ENCODE data around the gene ABCB8.
"Not testable (repeated sequence)": the region's sequence is repeated elsewhere in the genome, so short reads cannot be mapped to it uniquely, and the experiment has no call there.

ABCB8 gene

DNA sequence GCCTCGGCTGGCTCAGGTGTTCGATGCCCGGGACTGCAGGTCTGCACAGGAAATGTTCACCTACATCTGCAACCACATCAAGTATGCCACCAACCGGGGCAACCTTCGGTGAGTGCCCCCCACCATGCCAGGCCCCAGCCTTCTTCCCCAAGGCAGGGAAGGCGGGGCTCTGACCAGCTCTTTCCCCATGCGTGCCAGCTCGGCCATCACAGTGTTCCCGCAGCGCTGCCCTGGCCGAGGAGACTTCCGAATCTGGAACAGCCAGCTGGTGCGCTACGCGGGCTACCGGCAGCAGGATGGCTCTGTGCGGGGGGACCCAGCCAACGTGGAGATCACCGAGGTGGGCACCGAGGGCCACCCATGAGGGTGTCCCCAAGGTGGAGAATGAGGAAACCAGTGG, 29.9 kb upstream of the ABCB8 start:
- no peak for DNase-seq

DNA sequence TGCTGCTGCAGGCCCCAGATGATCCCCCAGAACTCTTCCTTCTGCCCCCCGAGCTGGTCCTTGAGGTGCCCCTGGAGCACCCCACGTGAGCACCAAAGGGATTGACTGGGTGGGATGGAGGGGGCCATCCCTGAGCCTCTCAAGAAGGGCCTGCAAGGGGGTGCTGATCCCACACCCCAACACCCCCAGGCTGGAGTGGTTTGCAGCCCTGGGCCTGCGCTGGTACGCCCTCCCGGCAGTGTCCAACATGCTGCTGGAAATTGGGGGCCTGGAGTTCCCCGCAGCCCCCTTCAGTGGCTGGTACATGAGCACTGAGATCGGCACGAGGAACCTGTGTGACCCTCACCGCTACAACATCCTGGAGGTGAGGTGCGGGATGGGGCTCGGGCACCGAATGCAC, 29.2 kb upstream of the ABCB8 start:
- DNase-seq: no peak

DNA sequence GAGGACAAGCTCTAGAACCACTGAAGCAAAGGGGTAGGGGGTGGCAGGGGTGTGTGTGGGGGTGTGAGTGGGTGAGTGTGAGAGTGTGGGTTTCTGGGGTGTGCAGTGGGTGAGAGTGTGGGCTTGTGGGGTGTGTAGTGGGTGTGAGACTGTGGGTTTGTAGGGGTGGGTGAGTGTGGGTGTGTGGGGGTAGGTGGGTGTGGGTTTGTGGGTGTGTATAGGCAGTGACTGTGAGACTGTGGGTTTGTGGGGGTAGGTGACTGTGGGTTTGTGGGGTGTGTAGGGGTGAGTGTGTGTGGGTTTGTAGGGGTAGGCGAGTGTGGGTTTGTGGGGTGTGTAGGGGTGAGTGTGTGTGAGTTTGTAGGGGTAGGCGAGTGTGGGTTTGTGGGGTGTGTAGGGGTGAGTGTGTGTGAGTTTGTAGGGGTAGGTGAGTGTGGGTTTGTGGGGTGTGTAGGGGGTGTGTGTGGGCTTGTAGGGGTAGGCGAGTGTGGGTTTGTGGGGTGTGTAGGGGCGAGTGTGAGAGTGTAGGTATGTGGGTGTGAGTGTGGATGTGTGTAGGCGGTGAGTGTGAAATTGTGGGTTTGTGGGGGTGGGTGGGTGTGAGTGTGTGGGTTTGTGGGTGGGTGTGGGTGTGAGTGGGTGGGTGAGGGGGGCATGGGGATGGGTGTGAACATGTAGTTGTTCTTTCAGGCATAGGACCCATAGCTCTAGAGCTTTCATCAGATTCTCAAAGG, 28.6 kb upstream of the ABCB8 start:
- no peak for DNase-seq

DNA sequence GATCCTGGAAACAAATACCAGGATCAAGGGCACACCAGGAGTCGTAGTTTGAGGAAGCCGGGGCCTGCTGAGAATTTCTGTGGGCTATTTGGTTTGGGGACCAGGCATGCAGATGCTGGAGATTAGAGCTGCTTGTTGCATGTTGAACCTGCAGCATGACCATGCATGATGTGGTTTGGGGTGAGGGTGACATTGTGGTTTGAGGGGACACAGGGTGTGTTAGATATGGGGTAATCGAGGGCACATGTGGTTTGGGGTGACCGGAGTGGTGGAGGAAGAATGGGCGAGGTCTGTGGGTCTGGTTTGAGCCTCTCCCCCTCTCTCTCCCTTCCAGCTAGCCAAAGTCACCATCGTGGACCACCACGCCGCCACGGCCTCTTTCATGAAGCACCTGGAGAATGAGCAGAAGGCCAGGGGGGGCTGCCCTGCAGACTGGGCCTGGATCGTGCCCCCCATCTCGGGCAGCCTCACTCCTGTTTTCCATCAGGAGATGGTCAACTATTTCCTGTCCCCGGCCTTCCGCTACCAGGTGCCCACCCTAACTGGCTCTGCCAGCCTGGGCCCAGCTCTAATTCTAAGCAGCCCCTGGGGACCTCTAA, 27.3 kb upstream of the ABCB8 start:
- DNase-seq: no peak

DNA sequence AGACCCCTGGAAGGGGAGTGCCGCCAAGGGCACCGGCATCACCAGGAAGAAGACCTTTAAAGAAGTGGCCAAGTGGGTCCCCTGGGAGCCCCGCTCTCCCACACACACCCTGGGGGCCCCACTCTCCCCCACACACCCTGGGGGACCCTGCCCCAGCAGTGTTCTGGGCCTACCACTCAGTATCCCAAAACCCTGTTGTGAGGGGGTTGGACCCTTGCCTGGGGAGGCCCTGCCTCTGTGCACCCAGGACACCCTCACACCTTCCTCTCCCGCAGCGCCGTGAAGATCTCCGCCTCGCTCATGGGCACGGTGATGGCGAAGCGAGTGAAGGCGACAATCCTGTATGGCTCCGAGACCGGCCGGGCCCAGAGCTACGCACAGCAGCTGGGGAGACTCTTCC, 26.7 kb upstream of the ABCB8 start:
- DNase-seq: no peak

DNA sequence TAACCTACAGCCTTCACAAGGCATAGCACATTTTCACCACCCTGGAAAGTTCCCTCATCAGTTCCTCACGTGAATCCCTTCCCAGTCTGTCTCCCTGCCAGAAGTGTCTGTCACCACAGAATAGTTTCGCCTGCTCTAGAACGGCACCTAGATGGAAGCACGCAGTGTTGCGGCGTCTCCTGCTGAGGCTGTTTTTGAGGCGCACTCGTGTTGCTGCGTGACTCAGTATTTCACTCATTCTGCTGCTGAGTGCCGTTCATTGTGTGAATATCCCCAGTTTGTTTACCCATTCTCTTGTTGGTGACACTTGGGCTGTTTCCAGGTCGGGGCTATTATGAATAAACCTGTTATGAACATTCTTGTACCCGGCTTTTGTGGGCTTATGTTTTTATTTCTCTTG, 24.7 kb upstream of the ABCB8 start:
- DNase-seq: no peak

DNA sequence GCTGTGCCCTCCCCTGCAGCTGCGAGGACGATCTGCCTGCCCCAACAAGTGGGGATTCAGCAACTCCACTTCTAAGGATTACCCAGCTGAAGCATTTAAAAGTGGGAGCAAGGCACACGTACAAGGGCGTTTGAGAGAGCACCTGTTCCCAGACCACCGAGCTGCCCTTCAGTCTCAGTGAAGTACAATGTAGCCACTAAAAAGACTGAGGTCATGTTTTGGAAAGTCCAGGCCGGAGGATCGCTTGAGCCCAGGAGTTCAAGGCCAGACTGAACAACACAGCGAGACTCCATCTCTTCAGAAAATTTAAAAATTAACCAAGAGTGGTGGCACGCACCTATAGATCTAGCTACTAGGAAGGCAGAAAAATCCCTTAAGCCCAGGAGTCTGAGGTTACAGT, 22.7 kb upstream of the ABCB8 start:
- no peak for DNase-seq

DNA sequence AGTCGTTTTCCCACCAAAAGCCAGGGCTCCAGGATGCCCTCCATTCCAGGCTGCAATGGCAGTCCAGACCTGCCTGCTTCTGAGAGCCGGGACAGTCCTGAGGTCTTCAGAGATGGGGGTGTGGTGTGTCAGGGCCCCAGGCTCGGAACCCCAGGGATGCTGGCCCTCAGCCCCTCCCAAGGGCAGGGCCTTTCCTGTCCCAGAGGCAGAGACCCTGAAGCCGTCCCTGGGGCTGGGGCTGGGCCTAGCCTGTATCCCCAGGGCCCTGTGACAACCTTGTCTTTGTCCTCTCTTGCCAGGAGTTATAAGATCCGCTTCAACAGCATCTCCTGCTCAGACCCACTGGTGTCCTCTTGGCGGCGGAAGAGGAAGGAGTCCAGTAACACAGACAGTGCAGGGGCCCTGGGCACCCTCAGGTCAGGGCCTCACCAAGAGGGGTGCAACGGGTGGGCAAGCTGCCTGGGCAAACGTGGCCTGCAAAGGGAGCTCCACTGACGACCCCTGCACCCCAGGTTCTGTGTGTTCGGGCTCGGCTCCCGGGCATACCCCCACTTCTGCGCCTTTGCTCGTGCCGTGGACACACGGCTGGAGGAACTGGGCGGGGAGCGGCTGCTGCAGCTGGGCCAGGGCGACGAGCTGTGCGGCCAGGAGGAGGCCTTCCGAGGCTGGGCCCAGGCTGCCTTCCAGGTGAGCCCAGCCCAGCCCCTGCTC, 21.5 kb upstream of the ABCB8 start:
- no peak for DNase-seq

DNA sequence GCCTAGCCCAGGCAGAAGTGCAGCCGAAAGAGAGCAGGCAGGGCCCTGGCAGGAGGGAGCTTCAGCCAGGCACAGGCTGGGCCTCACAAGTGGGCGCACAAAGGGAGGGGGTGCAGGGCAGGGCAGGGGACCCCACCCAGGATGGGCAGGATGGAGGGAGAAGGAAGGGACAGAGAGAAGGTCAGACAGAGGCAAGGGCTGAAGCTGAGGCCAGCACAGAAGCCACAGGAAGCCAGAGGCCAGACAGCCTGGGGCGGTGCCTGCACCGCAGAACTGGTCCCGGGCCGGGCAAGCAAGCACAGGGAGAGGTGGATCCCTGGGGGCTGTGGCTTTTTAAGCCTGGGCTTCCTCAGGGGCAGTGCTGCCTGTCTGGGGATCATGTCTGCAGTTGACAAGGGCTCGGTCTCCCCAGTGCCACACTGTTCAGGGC, 20.8 kb upstream of the ABCB8 start:
- DNase-seq: no peak

DNA sequence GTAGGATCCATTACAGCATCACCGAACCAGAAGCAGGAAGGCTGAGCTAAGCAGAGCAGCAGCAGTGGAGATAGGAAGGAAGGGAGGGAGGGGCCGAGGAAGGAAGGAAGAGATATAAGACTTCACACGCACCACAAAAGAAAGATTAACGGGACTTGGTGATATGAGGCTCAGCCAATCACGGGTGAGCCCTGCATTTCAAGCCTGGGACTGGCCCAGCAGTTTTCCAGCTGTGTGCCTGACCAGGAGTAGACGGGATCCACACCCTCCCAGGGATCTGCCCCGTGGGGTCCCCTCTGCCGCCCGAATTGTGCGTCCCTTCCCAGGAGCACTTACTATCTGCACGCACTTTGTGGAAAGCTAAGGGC, 20.1 kb upstream of the ABCB8 start:
- DNase-seq: no peak

DNA sequence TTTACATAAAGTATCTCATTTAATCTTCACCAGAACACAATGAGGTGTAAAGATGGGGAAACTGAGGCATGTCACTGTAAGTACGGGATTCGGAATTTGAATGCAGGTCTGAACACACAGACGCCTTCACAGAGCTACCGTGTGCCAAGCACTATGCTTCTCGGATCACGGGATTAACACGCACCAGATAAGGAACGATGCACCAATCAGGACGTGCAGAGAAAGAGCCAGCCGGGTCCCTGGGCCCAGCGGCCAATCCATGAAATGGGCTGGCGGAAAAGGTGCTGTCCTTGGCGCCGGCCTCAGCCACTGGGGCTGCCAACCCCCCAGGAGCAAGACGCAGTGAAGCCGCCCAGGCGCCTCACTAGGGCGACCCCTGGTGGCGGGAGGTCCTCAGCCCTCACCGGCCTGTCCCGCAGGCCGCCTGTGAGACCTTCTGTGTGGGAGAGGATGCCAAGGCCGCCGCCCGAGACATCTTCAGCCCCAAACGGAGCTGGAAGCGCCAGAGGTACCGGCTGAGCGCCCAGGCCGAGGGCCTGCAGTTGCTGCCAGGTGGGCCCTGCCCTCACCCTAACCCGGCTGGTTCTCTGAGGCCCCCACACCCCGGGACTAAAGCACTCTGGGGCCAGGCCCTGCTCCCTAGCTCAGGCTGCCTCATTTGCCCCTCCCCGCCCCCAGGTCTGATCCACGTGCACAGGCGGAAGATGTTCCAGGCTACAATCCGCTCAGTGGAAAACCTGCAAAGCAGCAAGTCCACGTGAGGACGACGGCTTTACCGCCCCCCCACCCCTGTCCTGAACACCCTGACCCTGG, 19.5 kb upstream of the ABCB8 start:
- DNase-seq: peak; percentile 94

DNA sequence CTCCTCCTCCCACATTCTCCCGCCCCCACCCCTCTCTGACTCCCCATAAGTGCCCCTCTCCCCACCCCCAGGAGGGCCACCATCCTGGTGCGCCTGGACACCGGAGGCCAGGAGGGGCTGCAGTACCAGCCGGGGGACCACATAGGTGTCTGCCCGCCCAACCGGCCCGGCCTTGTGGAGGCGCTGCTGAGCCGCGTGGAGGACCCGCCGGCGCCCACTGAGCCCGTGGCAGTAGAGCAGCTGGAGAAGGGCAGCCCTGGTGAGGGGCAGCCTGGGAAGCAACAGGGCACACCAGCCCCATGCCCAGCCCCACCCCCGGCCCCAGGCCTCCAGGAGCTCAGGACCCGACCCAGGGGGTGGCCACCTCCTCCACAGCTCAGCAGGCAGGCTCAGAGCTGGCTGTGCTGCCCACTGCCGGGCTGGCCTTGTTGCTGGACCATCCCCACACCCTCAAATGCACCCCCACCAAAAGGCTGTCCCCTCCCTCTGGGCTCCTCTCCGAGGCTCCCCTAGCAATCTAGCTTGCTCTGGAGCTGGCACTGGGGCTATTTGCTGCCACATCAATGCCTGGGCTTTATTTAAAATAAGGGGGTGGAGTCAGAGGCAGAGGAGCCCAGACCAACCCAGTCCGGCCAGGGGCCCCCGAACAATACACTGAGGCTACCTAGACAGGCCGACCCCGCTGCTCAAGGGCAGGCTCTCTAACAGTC, 18.8 kb upstream of the ABCB8 start:
- no peak for DNase-seq

DNA sequence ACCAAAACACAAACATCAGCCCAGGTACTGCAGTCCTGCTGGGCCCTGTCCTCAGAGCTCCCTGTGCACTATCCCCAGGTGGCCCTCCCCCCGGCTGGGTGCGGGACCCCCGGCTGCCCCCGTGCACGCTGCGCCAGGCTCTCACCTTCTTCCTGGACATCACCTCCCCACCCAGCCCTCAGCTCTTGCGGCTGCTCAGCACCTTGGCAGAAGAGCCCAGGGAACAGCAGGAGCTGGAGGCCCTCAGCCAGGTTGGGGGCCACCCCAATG, 18.3 kb upstream of the ABCB8 start:
- no peak for DNase-seq

DNA sequence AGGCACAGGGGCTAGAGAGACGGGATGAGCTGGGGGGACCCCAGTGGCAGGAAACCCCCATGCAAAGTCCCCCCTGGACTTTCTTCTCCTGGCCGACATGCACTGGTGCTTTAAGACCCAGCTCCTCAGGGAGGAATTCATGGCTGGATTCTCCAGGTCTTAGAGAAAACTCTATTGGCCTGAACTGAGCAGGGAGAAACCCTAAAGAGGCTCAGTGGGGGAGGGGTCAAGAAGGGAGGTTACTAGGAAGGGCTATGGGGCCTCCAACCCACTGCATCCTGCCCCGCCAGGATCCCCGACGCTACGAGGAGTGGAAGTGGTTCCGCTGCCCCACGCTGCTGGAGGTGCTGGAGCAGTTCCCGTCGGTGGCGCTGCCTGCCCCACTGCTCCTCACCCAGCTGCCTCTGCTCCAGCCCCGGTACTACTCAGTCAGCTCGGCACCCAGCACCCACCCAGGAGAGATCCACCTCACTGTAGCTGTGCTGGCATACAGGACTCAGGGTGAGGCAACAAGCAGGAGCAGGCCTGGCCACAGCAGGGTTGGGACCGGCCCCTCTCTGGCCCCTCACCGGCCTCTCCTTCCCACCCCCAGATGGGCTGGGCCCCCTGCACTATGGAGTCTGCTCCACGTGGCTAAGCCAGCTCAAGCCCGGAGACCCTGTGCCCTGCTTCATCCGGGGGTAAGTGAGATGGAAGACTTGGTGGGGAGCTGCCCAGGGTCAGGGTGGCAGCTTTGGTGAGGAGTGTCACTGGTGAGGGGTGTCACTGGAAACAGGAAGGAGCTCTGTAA, 17.7 kb upstream of the ABCB8 start:
- no peak for DNase-seq

DNA sequence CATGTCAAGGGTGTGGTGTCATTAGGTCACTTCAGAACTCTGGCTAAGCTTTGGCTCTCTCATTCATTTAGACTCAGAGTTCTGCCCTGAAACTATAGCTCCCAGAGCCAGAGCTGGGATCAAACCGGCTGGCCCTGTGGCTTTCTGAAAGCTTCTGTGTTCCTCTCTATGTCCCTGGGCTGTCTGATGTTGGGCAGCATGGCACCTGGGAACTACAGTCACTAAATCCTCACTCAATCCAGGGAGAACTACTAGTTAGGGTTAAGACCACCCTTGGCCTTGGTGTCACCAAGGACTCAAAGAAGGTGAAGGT, 17.2 kb upstream of the ABCB8 start:
- DNase-seq: no peak

DNA sequence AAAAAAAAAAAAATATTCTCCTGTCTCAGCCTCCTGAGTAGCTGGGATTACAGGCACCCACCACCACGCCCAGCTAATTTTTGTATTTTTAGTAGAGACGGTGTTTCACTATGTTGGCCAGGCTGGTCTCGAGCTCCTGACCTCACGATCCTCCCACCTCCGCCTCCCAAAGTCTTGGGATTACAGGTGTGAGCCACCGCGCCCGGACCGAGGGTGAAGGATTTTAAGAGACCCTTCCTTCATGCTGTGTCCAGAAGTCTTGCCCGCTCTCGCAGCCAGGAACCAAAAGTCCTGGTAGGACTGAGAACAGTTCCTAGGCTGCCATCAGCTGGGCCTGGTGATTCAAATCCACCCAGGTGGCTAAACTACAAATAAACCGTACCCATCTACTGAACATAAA, 16.6 kb upstream of the ABCB8 start:
- not testable (repeated sequence) for DNase-seq

DNA sequence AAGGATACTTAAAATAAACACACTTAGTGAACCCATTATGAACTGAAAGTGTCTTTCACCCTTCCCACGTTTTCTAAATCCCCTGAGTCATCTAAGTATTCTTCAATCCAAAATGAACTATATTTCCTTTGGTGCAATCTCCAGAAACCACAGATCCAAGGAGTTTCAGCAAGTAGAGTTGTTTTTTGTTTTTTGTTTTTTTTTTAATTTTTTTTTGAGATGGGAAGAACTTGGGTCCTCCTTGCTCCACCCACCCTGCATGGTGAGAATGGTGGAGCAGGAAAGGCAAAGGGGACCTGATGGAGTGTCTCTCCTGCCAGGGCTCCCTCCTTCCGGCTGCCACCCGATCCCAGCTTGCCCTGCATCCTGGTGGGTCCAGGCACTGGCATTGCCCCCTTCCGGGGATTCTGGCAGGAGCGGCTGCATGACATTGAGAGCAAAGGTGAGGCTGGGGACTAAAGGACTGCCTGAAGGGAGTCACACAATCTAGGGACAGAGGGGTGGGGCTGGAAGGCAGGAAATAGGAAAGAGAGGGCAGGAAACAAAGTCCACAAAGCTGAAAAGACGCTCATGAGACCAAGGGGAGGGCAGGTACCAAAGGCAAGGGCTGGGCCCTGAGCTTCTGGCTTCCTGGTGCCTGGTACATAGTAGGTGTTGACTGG, 16.1 kb upstream of the ABCB8 start:
- no peak for DNase-seq

DNA sequence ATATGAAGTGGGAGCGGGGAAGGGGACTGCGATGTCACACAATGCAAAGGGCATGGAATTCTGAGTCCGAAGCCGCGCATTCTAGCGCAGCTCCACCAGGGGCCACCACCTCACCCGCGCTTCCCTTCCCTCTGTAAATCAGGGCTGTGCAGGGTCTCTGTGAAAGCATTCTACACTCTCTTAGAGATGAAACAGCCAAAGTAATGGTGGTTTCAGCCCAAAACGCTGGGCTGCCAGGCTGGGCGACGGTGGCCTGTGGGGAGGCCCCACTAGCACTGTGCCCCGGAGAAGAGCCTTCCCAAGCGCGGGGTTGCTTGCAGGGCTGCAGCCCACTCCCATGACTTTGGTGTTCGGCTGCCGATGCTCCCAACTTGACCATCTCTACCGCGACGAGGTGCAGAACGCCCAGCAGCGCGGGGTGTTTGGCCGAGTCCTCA, 15.3 kb upstream of the ABCB8 start:
- peak; percentile 86 for DNase-seq

DNA sequence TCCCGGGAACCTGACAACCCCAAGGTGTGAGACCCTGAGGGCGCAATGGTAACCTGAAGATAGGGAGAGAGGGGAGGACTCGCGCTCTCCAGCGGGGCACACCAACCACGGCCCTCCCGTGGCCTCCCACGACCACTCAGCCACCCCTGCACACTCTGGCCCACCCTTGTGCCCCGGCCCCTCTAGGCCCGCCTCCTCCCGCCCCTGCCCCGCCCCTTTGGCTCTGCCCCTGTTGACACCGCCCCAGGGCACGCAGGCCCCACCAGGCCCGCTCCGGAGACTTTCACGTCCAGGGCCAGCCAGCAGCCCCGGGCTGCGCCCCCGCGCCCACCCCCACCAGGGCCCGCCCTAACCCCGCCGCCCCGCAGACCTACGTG, 14.9 kb upstream of the ABCB8 start:
- DNase-seq: no peak

DNA sequence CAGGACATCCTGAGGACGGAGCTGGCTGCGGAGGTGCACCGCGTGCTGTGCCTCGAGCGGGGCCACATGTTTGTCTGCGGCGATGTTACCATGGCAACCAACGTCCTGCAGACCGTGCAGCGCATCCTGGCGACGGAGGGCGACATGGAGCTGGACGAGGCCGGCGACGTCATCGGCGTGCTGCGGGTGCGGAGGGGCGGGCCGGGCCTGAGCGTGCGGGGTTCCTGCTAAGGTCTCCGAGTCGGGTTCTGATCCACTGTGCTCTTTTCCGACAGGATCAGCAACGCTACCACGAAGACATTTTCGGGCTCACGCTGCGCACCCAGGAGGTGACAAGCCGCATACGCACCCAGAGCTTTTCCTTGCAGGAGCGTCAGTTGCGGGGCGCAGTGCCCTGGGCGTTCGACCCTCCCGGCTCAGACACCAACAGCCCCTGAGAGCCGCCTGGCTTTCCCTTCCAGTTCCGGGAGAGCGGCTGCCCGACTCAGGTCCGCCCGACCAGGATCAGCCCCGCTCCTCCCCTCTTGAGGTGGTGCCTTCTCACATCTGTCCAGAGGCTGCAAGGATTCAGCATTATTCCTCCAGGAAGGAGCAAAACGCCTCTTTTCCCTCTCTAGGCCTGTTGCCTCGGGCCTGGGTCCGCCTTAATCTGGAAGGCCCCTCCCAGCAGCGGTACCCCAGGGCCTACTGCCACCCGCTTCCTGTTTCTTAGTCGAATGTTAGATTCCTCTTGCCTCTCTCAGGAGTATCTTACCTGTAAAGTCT, 14.3 kb upstream of the ABCB8 start:
- no peak for DNase-seq

DNA sequence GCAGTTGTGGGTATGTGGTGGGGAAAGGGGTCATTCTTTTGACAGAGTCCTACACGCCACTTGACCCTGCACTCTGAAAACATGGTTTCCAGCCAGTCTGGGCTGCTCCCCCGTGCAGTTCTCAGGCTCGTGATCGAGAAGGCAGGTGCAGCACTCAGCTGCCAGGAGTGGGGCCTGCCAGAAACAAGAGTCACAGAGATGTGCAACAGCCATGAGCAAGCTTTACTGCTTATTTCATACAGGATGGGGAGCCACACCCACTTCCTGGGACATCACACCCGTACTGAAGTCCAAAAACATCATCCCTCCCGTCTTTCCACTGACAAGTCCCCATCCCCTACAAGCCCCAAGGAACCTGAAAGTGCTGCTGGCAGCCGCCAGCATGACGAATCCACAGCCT, 13.3 kb upstream of the ABCB8 start:
- DNase-seq: peak; percentile 65

Data from 8988T (cell line).